T-helper 17 cell (primary cell): ENCODE measurements around the gene SLC45A3. TPM values are rescaled to one million over a fixed set of nuclear protein-coding genes. Genes with fewer than 3 reads are reported as not detected.

ENCODE experiments used
- ATAC-seq: fragments of 150-1000 bp; cut with Tn5 transposase; 2 replicates; pipeline ENCODE4 v1.10.0; 2021; ENCODE audit warnings: mild to moderate bottlenecking, moderate library complexity
- DNase-seq, 3 donors: peaks; one replicate each; pipeline versions ENCODE4 v3.0.0 to v3.0.0-alpha.2; 2020 to 2021
- H3K9me3 ChIP-seq: one replicate; pipeline ENCODE4 v1.7.0; 2013; ENCODE audit warnings: low read length, mild to moderate bottlenecking; ENCODE audit not compliant: control insufficient read depth, poor library complexity, severe bottlenecking
- H3K27ac Mint-ChIP-seq: one replicate; pipeline ENCODE4 v1.8.0; 2022; ENCODE audit warnings: mild to moderate bottlenecking, moderate library complexity, mixed read lengths
- H3K27me3 Mint-ChIP-seq: one replicate; pipeline ENCODE4 v1.8.0; 2022; ENCODE audit warnings: mixed read lengths
- H3K36me3 Mint-ChIP-seq: one replicate; pipeline ENCODE4 v1.8.0; 2022; ENCODE audit warnings: low read depth, mixed read lengths
- H3K4me1 Mint-ChIP-seq: one replicate; pipeline ENCODE4 v1.8.0; 2022; ENCODE audit warnings: mild to moderate bottlenecking, mixed read lengths
- H3K4me3 Mint-ChIP-seq: one replicate; pipeline ENCODE4 v1.8.0; 2022; ENCODE audit warnings: mild to moderate bottlenecking, moderate library complexity, mixed read lengths
- total RNA-seq, 4 donors: library from RNA in 2 of 4; stranded (reverse) in 2 of 4; gene quantifications; one replicate each; pipeline ENCODE4 v1.2.3 and lab custom pipeline; 2022 to 2026

SLC45A3 gene
- total RNA-seq, 2 donors from 2014 or later, result 0.80 to 1.7 TPM

GRCh38 chr1:205670611-205671430 is 9.5 kb downstream of the SLC45A3 start:
- Mint-ChIP-seq H3K27ac (peak overlapping the region; percentile 34), H3K4me1 (peaks cover 5% of the 10 kb centered on the region), H3K27me3 (peaks cover 36% of the 10 kb centered on the region), H3K36me3 (no peaks in the 10 kb centered on the region), H3K4me3 (no peak overlapping the region)
- H3K9me3 ChIP-seq, result no peaks in the 10 kb centered on the region
- no peak for ATAC-seq
- no peak for DNase-seq

- H3K9me3 ChIP-seq, result no peaks in the 10 kb centered on the region
- ATAC-seq (no peak), DNase-seq (no peak)
- H3K4me1 Mint-ChIP-seq, result peaks cover 5% of the 10 kb centered on the region
- H3K4me3 Mint-ChIP-seq, result no peak overlapping the region
- H3K27ac Mint-ChIP-seq, result no peak overlapping the region
- H3K27me3 Mint-ChIP-seq, result peaks cover 30% of the 10 kb centered on the region
- H3K36me3 Mint-ChIP-seq, result no peaks in the 10 kb centered on the region
These were observed 10.2 kb downstream of the SLC45A3 start for GRCh38 chr1:205670150-205670446.

GRCh38 chr1:205669341-205670149 is 10.8 kb downstream of the SLC45A3 start:
- Mint-ChIP-seq H3K4me3 (no peak overlapping the region), H3K4me1 (peaks cover 5% of the 10 kb centered on the region), H3K36me3 (no peaks in the 10 kb centered on the region), H3K27ac (no peak overlapping the region), H3K27me3 (peaks cover 30% of the 10 kb centered on the region)
- DNase-seq, result no peak
- peak; percentile 25 for ATAC-seq
- no peaks in the 10 kb centered on the region for H3K9me3 ChIP-seq

- DNase-seq, result no peak
- ATAC-seq, result peak; percentile 53
- peaks cover 30% of the 10 kb centered on the region for H3K27me3 Mint-ChIP-seq
These were observed 11.4 kb downstream of the SLC45A3 start for GRCh38 chr1:205668951-205669340.

GRCh38 chr1:205667909-205668643 is 12.2 kb downstream of the SLC45A3 start:
- H3K9me3 ChIP-seq, result no peaks in the 10 kb centered on the region

More at GRCh38 chr1:205668951-205669340, 11.4 kb downstream of the SLC45A3 start:
- Mint-ChIP-seq H3K4me3 (no peak overlapping the region), H3K27ac (no peak overlapping the region), H3K36me3 (no peaks in the 10 kb centered on the region), H3K4me1 (peaks cover 5% of the 10 kb centered on the region)
- H3K9me3 ChIP-seq, result no peaks in the 10 kb centered on the region

GRCh38 chr1:205666372-205667166 is 13.7 kb downstream of the SLC45A3 start:
- ATAC-seq (no peak), DNase-seq (no peak)
- no peak overlapping the region for H3K27ac Mint-ChIP-seq
- peaks cover 34% of the 10 kb centered on the region for H3K27me3 Mint-ChIP-seq
- H3K9me3 ChIP-seq, result no peaks in the 10 kb centered on the region
- H3K4me3 Mint-ChIP-seq, result no peak overlapping the region
- peaks cover 5% of the 10 kb centered on the region for H3K4me1 Mint-ChIP-seq
- no peaks in the 10 kb centered on the region for H3K36me3 Mint-ChIP-seq

More at GRCh38 chr1:205667909-205668643, 12.2 kb downstream of the SLC45A3 start:
- H3K27me3 Mint-ChIP-seq, result peaks cover 30% of the 10 kb centered on the region
- H3K36me3 Mint-ChIP-seq, result no peaks in the 10 kb centered on the region
- H3K27ac Mint-ChIP-seq, result no peak overlapping the region
- peaks cover 5% of the 10 kb centered on the region for H3K4me1 Mint-ChIP-seq
- ATAC-seq, result no peak
- DNase-seq, result no peak
- no peak overlapping the region for H3K4me3 Mint-ChIP-seq

GRCh38 chr1:205665201-205666045 is 14.9 kb downstream of the SLC45A3 start:
- DNase-seq (no peak), ATAC-seq (no peak)
- H3K36me3 Mint-ChIP-seq, result no peaks in the 10 kb centered on the region
- H3K9me3 ChIP-seq, result no peaks in the 10 kb centered on the region
- no peak overlapping the region for H3K27ac Mint-ChIP-seq
- no peak overlapping the region for H3K4me3 Mint-ChIP-seq
- peaks cover 37% of the 10 kb centered on the region for H3K27me3 Mint-ChIP-seq
- H3K4me1 Mint-ChIP-seq, result peaks cover 5% of the 10 kb centered on the region

- peaks cover 38% of the 10 kb centered on the region for H3K27me3 Mint-ChIP-seq
- H3K4me1 Mint-ChIP-seq, result peaks cover 5% of the 10 kb centered on the region
- H3K27ac Mint-ChIP-seq, result no peak overlapping the region
- DNase-seq (no peak), ATAC-seq (no peak)
- no peaks in the 10 kb centered on the region for H3K36me3 Mint-ChIP-seq
- no peaks in the 10 kb centered on the region for H3K9me3 ChIP-seq
- H3K4me3 Mint-ChIP-seq, result no peak overlapping the region
These were observed 15.8 kb downstream of the SLC45A3 start for GRCh38 chr1:205664399-205665017.

- no peak for ATAC-seq
- Mint-ChIP-seq H3K27ac (no peak overlapping the region), H3K27me3 (peaks cover 32% of the 10 kb centered on the region), H3K4me1 (peaks cover 7% of the 10 kb centered on the region), H3K36me3 (no peaks in the 10 kb centered on the region), H3K4me3 (no peak overlapping the region)
- no peaks in the 10 kb centered on the region for H3K9me3 ChIP-seq
- no peak for DNase-seq
These were observed 16.9 kb downstream of the SLC45A3 start for GRCh38 chr1:205663286-205663936.

GRCh38 chr1:205662791-205663190 is 17.5 kb downstream of the SLC45A3 start:
- no peak for DNase-seq
- no peaks in the 10 kb centered on the region for H3K36me3 Mint-ChIP-seq
- peaks cover 26% of the 10 kb centered on the region for H3K27me3 Mint-ChIP-seq
- H3K4me3 Mint-ChIP-seq, result no peak overlapping the region
- no peak overlapping the region for H3K27ac Mint-ChIP-seq
- H3K9me3 ChIP-seq, result no peaks in the 10 kb centered on the region
- ATAC-seq, result no peak
- peaks cover 6% of the 10 kb centered on the region for H3K4me1 Mint-ChIP-seq

- Mint-ChIP-seq H3K27ac (no peak overlapping the region), H3K27me3 (peaks cover 26% of the 10 kb centered on the region), H3K36me3 (no peaks in the 10 kb centered on the region), H3K4me3 (peak overlapping the region; percentile 41), H3K4me1 (peaks cover 6% of the 10 kb centered on the region)
- H3K9me3 ChIP-seq, result no peaks in the 10 kb centered on the region
- DNase-seq (no peak), ATAC-seq (no peak)
These were observed 18.1 kb downstream of the SLC45A3 start for GRCh38 chr1:205662135-205662738.
